Measurements from ENCODE around the gene RAB13. TPM values are rescaled to one million over a fixed set of nuclear protein-coding genes. Genes with fewer than 3 reads are reported as not detected.

The RAB13 gene
- total and polyA plus RNA-seq, 2 of the 8 experiments (the other 6 are each of a cell fraction or from before 2014, with no cell fraction given), result 70.5 to 157 TPM

- Histone ChIP-seq H2AFZ (ENCODE audit: low read length) (no peak overlapping the region), H4K8ac (ENCODE audit: extremely low read depth, insufficient read depth, low read length) (no peak overlapping the region), H2BK20ac (ENCODE audit: low read length) (no peak overlapping the region), H2AK5ac (ENCODE audit: low read depth, low read length) (no peak overlapping the region), H3K4me3 (ENCODE audit: extremely low read depth in 1 of 4, insufficient read depth in 2 of 4, low read depth in 3 of 4, low read length in 4 of 4) (peak overlapping the region in 1 of 4 experiments; percentile 85; a peak in 2 of 8 replicates), H2BK15ac (ENCODE audit: low read length) (no peak overlapping the region), H3K9ac (replicated peaks in 1 of 4; ENCODE audit: extremely low read depth in 1 of 4, low read depth in 3 of 4, low read length in 3 of 4) (no peak overlapping the region), H3K79me2 (ENCODE audit: control insufficient read depth in 1 of 2, insufficient read depth in 2 of 2, low read length in 2 of 2) (peaks cover 36 to 67% of the 10 kb centered on the region in 2 experiments), H4K5ac (ENCODE audit: insufficient read length, low read depth, low read length) (no peak overlapping the region), H3K9me3 (ENCODE audit: insufficient read depth in 2 of 2, low read depth in 1 of 2, low read length in 1 of 2) (no peaks in the 10 kb centered on the region), H3K4me2 (ENCODE audit: insufficient read depth in 1 of 2, low read depth in 2 of 2, low read length in 2 of 2) (peak overlapping the region; percentile 52 to 89), H3K56ac (replicated peaks; ENCODE audit: insufficient read length, low read depth, low read length) (no peak overlapping the region), H3K79me1 (ENCODE audit: low read depth, low read length) (peaks cover 27% of the 10 kb centered on the region), H4K91ac (replicated peaks; ENCODE audit: insufficient read length, low read length) (no peak overlapping the region), H2BK12ac (ENCODE audit: low read depth, low read length) (no peak overlapping the region), H3K27ac (ENCODE audit: low read depth, low read length) (no peak overlapping the region), H2BK5ac (ENCODE audit: low read depth, low read length) (no peak overlapping the region), H3K18ac (ENCODE audit: extremely low read depth, low read length) (no peak overlapping the region), H3K36me3 (ENCODE audit: control insufficient read depth in 2 of 4, insufficient read depth in 4 of 4, low read length in 3 of 4) (peaks cover 11 to 26% (median 19%) of the 10 kb centered on the region in 4 experiments), H3K27me3 (replicated peaks in 1 of 4; ENCODE audit: control insufficient read depth in 3 of 4, extremely low read depth in 1 of 4, insufficient read depth in 3 of 4, low read length in 3 of 4) (no peaks in the 10 kb centered on the region), H3K4me1 (replicated peaks in 1 of 4; ENCODE audit: control insufficient read depth in 3 of 4, insufficient read depth in 4 of 4, low read length in 3 of 4) (peaks cover 6 to 20% (median 12%) of the 10 kb centered on the region in 4 experiments), H3K14ac (ENCODE audit: insufficient read length) (no peak overlapping the region), H3K4ac (replicated peaks; ENCODE audit: insufficient read length, low read depth, low read length) (no peak overlapping the region), H4K20me1 (replicated peaks in 1 of 2; ENCODE audit: control insufficient read depth in 1 of 2, insufficient read depth in 2 of 2, low read length in 2 of 2) (peaks cover 9 to 12% of the 10 kb centered on the region in 2 experiments), H3K23ac (ENCODE audit: insufficient read length) (no peak overlapping the region), H3K23me2 (ENCODE audit: low read depth, low read length) (peaks cover 25% of the 10 kb centered on the region), H2BK120ac (replicated peaks; ENCODE audit: low read depth, low read length) (no peak overlapping the region)
- FAIRE-seq (no peak), DNase-seq (ENCODE audit: low read depth in 1 of 2, low spot score in 2 of 2) (no peak)
- POLR2A ChIA-PET (ENCODE audit: partially characterized antibody), result interaction anchor here (0.6 to 15.7 kb wide), 13 partner anchors 12 to 324 kb away, joined by 3 to 454 read pairs (median 6); partner anchors contain the start of genes CHTOP, CREB3L4, DENND4B and GATAD2B
- CTCF ChIA-PET (ENCODE audit: partially characterized antibody), result interaction anchor here (0.5 to 6.4 kb wide), 3 partner anchors 14 to 185 kb away, joined by 3 to 31 read pairs (median 3); partner anchors contain the start of gene DENND4B
- 59% methylated on average over 4 of the region's 4 CpGs; no CpG with 5 or more reads in 1 of the 2 experiments for WGBS, 2 experiments (ENCODE audit: extremely low coverage in 1 of 2, insufficient coverage in 1 of 2, insufficient read length in 1 of 2, insufficient replicate concordance in 2 of 2, low coverage in 1 of 2, low lambda C conversion rate in 2 of 2, missing lambda C conversion rate in 1 of 2)
- TF ChIP-seq BCL11A (IDR thresholded peaks at IDR 0.05; ENCODE audit: low read depth in 2 of 2, low read length in 2 of 2) (no peak), RBBP5 (IDR thresholded peaks at IDR 0.05; ENCODE audit: borderline replicate concordance, low read depth, low read length) (no peak), EGR1 (IDR thresholded peaks at IDR 0.05; ENCODE audit: borderline replicate concordance, low read depth, low read length) (no peak), TBP (IDR thresholded peaks at IDR 0.05; ENCODE audit: low read depth, low read length) (no peak), BRCA1 (IDR thresholded peaks at IDR 0.05; ENCODE audit: low read depth, low read length) (no peak), CBX5 (IDR thresholded peaks at IDR 0.05; ENCODE audit: low read depth, low read length) (no peak), HDAC2 (IDR thresholded peaks at IDR 0.05; ENCODE audit: borderline replicate concordance in 1 of 2, low read depth in 2 of 2, low read length in 2 of 2) (no peak), ZNF274 (IDR thresholded peaks at IDR 0.05; ENCODE audit: borderline replicate concordance, extremely low read depth, low read length) (no peak), KDM5A (IDR thresholded peaks at IDR 0.05; ENCODE audit: low read length) (no peak), GTF2F1 (IDR thresholded peaks at IDR 0.05; ENCODE audit: borderline replicate concordance, low read depth, low read length) (no peak), CTCF (IDR thresholded peaks at IDR 0.05; ENCODE audit: control extremely low read depth in 1 of 3, insufficient read depth in 1 of 3, low read depth in 1 of 3, low read length in 3 of 3) (no peak)
Measured at GRCh38 chr1:153958961-153959260, 27.2 kb downstream of the RAB13 start.

Data from H1 (cell line).